Measurements from ENCODE around the gene ZC3H10.

The ZC3H10 gene

GRCh38 chr12:56159482-56160192, 41.6 kb downstream of the ZC3H10 start:
- H3K4me3 ChIP-seq (ENCODE audit: low read length), result peak overlapping the region; percentile 100
- DNase-seq (ENCODE audit: low read depth), result no peak
- TF ChIP-seq CTCF (conservative IDR thresholded peaks at IDR 0.05; ENCODE audit: low read length), result no peak

- DNase-seq (ENCODE audit: low read depth), result no peak
- H3K4me3 ChIP-seq (ENCODE audit: low read length), result peak overlapping the region; percentile 100
- no peak for TF ChIP-seq CTCF (conservative IDR thresholded peaks at IDR 0.05; ENCODE audit: low read length)
These were observed 42.2 kb downstream of the ZC3H10 start for GRCh38 chr12:56160193-56160763.

- TF ChIP-seq CTCF (conservative IDR thresholded peaks at IDR 0.05; ENCODE audit: low read length), result no peak
- no peak for DNase-seq (ENCODE audit: low read depth)
- H3K4me3 ChIP-seq (ENCODE audit: low read length), result peak overlapping the region; percentile 100
These were observed 43.0 kb downstream of the ZC3H10 start for GRCh38 chr12:56160894-56161689.

- TF ChIP-seq CTCF (conservative IDR thresholded peaks at IDR 0.05; ENCODE audit: low read length), result no peak
- no peak overlapping the region for H3K4me3 ChIP-seq (ENCODE audit: low read length)
- no peak for DNase-seq (ENCODE audit: low read depth)
These were observed 43.8 kb downstream of the ZC3H10 start for GRCh38 chr12:56161690-56162351.

- 0 out of 2 replicates have a peak overlapping the region, but pooled peaks have one; percentile 9 for H3K4me3 ChIP-seq (ENCODE audit: low read length)
- DNase-seq (ENCODE audit: low read depth), result no peak
- TF ChIP-seq CTCF (conservative IDR thresholded peaks at IDR 0.05; ENCODE audit: low read length), result no peak
These were observed 44.6 kb downstream of the ZC3H10 start for GRCh38 chr12:56162468-56163290.

GRCh38 chr12:56163533-56164344, 45.7 kb downstream of the ZC3H10 start:
- no peak for DNase-seq (ENCODE audit: low read depth)
- TF ChIP-seq CTCF (conservative IDR thresholded peaks at IDR 0.05; ENCODE audit: low read length), result no peak
- H3K4me3 ChIP-seq (ENCODE audit: low read length), result no peak overlapping the region

Measured in AG10803 (cell line).